Stimulated activated CD4-positive, alpha-beta T cell treated with anti-CD3 and anti-CD28 coated beads, Interleukin-4, amount 100 ng/mL, for 24 hours (primary cell): ENCODE results near the gene SYTL3.

ENCODE experiments used
- DNase-seq: peaks from one replicate; pipeline ENCODE4 v3.0.0-alpha.2; 2020

The SYTL3 gene

DNA sequence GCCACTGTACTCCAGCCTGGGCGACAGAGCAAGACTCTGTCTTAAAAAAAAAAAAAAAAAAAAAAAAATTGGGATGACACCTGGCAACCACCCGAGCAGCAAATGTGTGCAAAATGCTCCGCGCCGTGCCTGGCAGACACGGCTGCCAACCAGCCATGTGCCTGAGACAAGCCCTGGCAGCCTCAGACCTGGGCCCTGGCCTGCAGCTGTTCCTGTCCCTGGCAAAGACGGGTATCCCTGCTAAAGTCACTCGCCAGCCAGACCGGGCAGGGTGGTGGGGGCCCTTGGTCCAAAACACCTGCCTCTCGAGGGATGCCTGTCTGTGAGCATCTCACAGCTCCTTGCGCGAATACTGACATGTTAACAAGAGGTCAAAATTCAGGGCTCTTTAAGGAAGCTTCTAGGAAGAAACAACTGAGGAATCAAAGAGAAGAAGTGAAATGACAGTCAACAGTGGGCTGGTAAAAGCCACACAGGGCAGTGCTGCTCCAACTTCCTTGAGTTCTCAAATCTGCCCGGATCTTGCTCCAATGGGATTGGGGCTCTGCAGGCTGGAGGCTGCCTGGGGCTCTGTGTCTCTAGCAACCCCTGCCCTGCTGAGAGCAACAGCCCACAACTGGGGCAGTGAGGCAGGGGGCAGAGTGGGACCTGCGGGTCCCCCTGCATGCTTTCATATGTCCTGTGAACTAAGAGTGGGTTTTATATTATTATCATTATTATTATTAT lies 53.4 kb downstream of the SYTL3 start:
- no peak for DNase-seq

DNA sequence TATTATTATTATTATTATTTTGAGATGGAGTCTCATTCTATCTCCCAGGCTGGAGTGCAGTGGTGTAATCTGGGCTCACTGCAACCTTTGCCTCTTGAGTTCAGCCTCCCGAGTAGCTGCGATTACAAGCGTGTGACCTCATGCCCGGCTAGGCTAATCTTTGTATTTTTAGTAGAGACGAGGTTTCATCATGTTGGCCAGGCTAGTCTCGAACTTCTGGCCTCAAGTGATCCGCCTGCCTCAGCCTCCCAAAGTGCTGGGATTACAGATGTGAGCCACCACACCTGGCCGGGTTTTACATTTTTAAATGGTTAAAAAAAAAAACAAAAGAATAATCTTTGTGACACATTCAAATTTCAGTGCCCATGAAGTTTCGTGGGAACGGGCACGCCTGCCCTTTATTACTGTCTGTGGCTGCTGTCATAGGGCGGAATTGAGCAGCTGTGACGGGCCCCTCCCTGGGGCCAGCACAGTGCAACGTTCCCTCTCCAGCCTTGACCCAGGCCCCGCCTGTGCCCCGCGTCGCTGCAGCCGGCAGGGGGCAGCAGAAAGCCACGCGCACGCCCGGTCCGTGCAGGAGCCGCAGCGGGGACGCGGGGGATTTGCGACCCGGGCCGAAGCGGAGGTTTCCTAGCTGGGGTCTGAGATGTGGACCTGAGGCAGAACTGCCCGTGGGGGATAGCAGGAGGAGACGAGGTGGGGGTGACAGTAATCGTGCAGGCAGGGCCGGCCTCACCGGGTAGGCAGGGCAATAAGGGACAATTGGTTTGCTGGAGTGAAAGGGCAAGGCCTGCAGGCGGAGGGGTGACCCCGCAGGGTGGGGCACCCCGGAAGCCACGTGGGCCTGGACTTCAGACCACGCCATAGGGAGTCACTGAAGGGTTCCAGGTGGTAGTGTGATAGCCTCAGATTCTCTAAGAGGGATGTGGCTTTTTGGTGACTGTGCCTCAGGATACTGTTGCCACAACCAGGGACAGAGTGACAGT lies 54.3 kb downstream of the SYTL3 start:
- DNase-seq: peak; percentile 79

GRCh38 chr6:158705386-158706126 lies 55.7 kb downstream of the SYTL3 start:
- DNase-seq: no peak

GRCh38 chr6:158706369-158706982 lies 56.6 kb downstream of the SYTL3 start:
- DNase-seq: no peak

- DNase-seq: no peak
These were observed 57.4 kb downstream of the SYTL3 start for GRCh38 chr6:158707120-158707820.

GRCh38 chr6:158707821-158708195 lies 58.0 kb downstream of the SYTL3 start:
- DNase-seq: no peak

GRCh38 chr6:158708239-158708638 lies 58.4 kb downstream of the SYTL3 start:
- DNase-seq: no peak

DNA sequence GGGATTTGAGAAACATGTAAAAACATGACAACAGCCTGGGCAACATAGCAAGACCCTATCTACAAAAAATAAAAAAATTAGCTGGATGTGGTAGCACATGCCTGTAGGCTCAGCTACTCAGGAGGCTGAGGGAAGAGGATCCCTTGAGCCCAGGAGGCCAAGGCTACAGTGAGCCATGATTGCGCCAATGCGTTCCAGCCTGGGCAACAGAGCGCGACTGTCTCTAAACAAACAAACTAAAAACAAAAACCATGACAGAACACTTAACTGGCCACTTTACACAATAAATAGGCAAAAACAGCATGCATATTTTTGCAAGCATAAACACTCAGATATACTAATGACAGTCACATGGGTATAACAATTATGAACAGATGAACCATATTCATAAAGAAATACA lies 60.0 kb downstream of the SYTL3 start:
- DNase-seq: no peak

GRCh38 chr6:158711264-158711663 lies 61.4 kb downstream of the SYTL3 start:
- DNase-seq: no peak

DNA sequence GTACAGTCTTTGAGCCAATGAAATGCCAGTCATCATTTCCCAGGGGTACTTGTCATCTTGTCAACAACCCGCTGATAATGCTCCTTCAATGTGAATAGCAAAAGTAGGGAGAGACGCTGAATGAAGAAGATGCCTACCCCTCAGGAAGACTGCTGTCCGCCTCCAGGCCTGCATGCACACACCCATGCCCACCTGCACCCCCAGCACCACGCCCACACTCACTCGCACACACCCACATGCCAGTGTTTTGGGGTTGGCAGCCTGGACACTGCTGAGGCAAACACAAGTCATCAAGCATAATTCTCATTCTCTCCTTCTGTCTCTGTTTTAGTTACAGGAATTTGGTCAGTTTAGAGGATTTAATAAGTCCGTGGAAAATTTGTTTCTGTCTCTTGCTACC lies 63.6 kb downstream of the SYTL3 start:
- DNase-seq: no peak

GRCh38 chr6:158714706-158715105 lies 64.9 kb downstream of the SYTL3 start:
- DNase-seq: no peak

DNA sequence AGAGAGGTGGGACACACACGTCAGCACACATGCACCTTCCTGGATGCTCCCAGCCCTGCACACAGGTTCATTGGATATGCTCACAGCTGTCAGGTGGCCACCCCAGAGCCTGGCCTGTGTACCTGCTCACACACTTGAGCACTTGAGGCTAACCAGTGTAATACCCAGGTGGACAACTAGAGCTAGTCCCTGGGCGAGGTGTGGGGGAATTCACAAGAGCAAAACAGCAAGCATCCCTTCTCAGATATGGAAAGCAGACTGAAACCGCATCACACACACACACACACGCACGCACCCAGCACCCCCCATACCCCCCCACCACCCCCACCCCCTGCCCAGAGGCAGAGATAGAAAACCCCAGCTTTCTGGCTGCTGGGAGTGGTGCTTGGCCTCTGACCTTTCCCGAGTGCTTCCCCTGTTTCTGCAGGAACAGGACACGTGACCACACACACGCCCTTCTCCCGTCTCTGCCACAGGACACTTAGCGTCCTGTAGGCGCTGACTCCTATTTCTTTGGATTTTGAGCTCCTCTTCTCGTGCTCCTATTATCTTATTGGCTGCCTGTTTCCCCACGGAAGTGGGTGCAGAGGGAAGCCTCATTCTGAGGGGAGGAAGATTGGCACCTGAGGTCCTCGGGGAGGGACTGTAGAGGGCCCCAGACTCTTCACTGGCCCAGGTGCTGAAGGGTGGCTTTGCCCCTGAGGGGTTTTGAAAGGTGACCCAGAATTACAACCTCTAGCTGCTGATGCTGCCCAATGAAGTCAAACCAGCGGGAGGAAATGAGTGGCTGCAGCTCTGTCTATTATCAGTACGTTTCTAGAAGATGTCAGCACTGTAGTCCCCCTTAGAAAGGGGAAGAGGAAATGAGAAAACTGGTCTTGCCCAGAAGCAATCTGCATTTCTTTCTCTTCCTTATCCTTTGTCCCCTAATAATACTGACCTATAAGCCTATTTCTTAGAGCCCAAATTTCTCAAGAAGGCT lies 65.8 kb downstream of the SYTL3 start:
- no peak for DNase-seq

DNA sequence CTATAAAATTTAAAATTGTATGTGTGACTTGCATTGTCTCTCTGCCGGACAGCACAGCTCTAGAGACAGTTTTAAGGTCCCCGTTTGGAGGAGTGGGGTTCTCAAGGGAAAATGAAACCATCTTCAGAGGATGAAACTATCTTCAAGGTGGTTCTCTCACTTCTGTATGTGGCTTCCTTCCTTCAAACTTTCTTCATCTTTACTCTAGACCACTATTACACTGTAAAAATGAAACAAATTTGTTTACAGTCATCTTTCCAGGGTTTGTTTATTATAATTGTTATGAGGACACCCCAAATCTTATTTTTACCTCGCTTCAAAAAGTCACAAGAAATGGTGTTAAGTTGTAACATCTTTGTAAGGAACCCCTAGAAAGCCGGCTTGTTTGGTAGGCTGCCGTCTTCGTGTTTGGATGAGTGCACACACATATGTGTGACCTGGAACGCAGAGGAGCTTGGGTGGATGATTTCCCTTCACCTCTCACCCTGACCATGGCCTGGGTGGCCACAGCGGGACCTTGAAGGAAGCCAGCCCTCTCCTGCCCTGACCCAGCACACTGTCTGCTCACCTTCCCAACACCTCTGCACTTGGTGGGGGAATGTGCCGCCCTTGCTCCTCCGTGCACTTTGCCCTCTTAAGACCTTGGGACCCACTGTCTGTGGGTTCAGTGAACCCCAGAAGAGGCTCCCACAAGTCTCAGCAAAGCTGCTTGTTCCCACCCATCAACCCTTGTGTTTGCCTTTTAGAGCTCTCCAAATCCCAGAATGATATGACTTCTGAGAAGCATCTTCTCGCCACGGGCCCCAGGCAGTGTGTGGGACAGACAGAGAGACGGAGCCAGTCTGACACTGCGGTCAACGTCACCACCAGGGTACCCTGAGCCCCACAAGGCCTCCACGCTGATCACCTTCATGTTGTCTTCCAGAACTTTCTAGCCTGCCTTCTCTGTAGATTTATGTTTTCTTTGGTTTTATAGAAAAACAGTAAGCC lies 67.8 kb downstream of the SYTL3 start:
- no peak for DNase-seq

DNA sequence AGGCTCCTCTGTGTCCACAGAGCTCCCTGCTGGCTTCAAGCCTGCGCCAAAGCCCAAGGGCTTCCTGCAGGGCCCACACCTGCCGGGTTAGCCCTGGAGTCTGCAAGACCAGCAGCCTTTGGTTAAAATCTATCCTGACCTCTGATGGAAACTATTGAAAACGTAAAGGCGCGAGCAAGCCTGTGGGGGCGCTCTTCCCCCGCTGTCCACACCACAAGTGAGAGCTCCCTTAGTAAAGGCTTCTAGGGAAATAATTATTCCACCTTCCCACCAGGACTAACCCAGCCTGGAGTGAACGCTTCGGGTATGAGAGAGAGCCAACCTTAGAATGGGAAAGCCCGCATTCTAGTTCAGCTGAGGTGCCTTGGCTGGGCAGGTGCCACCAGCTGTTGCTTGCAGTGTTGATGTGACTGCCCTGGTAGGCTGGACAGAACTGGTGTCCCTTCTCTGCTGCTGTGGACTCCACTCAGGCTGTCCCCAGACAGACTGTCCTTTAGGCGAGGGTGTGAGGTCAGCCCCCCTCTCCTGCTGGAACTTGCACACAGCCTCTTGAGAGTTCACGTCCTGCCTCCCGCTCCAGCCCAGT lies 68.7 kb downstream of the SYTL3 start:
- DNase-seq: no peak

DNA sequence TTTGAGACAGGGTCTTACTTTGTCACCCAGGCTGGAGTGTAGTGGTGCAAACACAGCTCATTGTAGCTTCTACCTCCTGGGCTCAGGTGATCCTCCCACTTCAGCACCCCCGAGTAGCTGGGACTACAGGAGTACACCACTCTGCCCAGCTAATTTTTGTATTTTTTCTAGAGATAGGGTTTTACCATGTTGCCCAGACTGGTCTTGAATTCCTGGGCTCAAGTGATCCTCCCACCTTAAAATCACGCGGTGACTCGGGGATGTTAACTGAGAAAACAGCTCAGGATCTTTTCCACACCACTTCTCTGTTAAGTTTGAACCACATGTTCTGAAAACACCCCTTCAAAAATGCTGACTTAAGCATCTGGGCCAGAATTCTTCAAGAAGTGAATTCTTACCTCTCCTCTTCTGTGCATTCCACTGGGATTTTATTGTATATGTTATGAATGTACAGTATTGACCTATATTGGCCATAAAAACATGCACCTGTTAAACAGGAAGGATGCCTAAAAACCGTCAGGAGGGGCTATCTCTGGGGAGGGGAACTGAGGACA lies 72.4 kb downstream of the SYTL3 start:
- no peak for DNase-seq

DNA sequence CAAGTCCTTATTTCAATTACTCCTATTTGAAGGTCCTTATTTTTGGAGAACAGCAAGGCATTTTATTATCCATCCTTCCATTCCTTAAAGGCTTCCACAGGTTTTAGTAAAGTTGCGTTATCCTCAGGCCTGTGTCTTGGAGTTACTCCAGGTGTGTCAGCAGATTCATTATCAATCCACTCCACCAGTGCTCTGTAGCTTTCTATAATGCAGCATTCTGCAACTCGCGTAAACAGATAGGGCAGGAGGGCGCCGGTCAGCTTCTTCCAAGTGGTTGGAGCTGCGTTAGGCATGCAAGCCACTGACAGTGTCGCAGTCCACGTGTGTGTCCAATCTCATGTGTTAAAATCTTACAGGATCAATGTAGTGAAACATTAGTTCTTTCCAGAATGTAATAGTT lies 75.8 kb downstream of the SYTL3 start:
- no peak for DNase-seq

GRCh38 chr6:158729906-158730540 lies 80.2 kb downstream of the SYTL3 start:
- no peak for DNase-seq

GRCh38 chr6:158730541-158730907 lies 80.7 kb downstream of the SYTL3 start:
- no peak for DNase-seq

DNA sequence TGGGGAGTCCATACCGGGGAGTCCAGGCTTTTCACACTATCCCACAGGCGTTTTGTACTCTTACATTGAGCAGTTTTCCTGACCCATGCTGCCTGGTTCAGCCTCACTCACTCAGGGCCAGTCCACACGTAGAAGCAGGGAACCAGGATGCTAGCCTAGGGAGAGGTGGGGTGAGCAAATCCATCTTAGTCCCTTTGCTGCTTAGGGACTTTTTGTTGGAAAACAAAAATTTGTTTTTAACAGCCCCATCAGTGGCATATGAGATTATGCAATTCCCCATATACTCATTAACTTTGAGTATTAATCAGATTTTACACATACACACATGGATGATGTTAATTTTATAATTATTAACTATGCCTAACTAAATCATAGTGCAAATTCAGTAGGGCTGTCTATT lies 85.2 kb downstream of the SYTL3 start:
- no peak for DNase-seq
